Stimulated activated CD4-positive, alpha-beta T cell treated with anti-CD3 and anti-CD28 coated beads, Interleukin-15, amount 100 ng/mL, for 24 hours (primary cell): ENCODE data around the gene AVEN.

Experiments used
- DNase-seq: peaks from one replicate; pipeline ENCODE4 v3.0.0-alpha.2; 2020

AVEN gene

DNA sequence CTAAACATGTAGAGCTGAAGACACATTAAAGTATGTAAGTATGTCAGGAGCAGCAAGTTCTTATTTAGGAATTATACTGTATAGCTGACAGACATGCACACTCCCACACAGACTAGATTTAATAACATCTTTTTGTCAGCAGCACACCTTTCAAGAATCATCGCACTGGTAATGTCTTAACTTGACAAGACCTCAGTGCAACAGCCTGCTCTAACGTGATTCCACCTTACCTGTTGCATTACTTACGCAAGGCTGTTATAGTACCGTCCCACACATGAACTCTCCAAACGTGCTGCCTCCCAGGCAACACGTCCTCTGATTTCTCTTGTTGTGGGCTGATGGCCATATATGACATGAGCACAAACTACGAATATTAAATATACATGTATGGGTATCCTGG is 58.8 kb downstream of the AVEN start:
- DNase-seq = no peak

DNA sequence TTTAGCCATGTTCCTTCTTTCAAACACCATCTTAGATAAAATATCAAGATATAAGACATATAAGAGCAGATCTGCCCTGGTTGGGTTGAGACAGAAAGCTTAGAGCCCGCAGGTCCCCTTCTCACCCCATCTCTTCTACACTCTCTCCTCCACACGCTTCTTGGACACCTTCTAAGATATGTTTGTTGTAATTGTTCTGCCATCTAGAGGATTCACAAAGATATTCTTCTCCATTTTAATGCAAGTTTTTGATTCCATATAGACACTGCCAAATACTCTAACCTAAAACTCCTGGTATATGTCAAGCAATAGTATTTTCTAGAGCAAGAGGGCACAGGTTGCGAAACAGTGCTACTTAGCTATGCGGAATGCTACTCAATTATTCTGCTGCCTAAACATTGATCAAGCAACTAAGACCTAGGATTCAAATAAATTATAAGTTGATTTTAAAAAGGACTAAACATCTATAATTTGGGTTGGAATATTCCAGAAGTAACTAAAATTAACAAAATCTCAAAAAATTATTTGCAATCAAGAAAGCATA is 63.9 kb downstream of the AVEN start:
- no peak for DNase-seq

- no peak for DNase-seq
These were observed 67.2 kb downstream of the AVEN start for GRCh38 chr15:33971811-33972210.

- no peak for DNase-seq
These were observed 70.2 kb downstream of the AVEN start for GRCh38 chr15:33968821-33969220.

DNA sequence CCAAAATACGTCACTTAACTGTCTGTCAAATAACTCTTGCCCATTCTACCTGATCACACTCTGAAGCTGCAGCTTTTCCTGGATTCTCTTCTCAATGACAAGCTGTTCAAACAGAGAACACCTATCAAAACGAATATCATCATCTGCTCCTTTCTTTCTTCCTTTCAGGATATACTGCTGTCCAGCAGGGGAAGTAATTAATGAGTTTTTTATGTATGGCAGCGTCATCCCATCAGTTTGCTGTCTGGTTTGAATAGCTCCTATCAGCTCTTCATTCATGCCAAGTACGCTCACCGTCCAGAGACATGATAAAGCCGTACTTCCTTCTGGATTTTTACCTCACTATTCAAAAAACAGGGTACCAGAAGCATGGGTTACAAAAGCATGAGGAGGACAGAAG is 70.8 kb downstream of the AVEN start, which contains the start of gene CHRM5:
Gene CHRM5, plus strand, starts transcription at position 274 of the 400 bp plus-strand sequence. CDS start 94,221 bp downstream, outside the sequence.
- DNase-seq = no peak

DNA sequence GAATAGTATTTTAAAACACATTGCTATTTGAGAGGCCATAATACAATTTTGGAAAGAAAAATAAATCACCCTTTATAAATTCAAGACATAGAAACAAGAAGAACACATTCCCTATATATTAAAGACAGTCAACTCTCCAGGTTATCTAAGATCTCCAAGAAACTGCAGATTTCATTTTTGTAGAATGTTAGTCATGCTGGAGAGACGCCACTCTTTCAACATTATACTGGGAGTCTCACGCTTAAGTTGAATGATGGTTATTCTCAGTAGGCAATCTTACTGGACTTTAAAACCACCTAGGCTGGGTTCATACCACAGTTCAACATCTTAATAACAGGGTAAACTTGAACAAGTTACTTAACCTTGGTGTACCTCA is 74.4 kb downstream of the AVEN start:
- no peak for DNase-seq

DNA sequence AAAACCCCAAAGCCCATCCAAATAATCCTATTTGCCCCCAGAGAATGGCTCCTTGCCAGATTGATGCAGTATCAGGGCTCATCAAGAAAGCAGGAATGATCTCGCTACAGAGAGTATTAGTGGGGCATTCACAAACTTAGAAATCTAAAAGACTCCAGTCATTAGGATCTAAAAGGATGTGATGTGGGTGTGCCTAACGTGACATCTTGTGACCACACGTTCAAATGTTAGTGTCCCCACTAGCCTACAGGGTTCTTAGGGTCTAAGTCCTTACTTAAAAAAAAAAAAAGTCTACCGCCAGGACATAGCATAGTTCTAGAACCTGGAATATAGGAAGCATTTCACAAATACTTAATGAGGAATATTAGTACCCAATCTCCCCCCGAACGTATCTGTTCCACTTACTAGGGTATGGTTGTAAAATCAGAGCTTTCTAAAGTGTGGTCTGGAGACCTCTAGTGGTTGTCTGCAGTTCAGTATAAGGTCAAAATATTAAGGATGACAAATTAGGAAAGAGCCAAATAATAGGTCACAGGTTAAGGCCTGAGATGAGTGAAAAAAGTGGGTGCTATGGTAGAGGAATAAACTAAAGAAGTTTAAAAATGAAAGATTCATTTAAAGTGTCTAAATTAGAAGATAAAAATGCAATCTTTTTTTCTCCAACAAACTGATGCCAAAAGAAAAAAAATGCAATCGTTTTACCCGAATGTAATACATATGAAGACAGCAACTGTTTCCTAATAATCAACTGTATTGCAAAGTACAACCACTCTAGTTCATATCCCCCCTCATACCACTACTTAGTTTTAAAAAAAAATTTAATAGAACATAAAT is 75.0 kb downstream of the AVEN start:
- DNase-seq = no peak

DNA sequence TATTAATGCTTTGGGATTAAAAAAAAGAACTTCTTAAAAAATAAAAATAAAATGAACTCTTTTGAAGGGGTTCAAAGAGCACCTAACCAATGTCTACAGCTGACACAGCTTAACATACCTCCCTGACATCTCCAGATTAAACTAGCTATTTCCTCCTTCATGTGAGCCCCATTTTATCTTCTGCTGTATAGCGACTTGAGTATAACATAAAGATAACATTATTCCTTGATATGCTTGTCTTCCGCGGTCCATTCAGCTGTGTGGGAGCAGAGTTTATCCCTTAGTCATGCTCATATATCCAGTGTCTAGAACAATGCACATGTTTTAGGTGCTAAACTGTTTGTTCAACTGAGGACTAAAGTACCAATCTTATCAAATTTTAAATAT is 78.5 kb downstream of the AVEN start:
- DNase-seq = no peak

GRCh38 chr15:33959844-33960548 is 79.0 kb downstream of the AVEN start:
- no peak for DNase-seq

DNA sequence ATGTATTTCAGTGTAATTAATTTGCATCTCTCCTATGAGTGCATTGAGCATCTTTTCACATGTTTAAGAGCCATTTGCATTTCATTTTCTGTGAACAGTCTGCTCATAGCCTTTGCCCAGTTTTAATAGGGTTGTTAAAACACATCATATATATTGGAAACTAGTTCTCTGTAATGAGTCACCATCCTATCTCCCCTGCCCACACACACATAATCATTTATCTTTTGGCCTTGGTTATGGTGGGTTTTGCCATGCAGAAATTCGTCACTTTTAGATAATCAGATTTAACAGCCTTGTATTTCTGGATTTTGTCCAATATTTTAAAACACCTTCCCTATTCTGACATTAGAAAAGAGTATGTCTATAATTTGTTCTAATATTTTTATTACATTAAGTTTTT is 82.6 kb downstream of the AVEN start:
- no peak for DNase-seq

DNA sequence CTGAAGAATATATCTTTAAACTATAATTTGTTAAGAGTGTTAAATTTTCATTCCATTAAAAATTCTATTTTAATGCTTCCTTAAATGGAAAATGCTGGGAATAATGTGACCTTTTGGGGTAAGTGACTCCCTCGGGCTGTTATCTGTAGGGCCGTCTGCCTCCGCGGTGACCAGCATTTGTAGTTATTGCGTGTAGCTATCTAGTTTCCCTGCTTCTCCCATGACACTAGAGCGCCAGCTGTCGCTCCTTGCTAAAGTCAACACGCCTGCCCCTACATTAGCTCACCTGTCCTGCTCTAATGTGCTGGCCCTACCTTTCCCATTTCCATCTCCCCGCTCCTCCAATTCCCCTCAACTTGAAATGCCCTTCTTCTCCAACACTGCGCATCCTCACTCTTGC is 83.1 kb downstream of the AVEN start:
- DNase-seq = no peak

DNA sequence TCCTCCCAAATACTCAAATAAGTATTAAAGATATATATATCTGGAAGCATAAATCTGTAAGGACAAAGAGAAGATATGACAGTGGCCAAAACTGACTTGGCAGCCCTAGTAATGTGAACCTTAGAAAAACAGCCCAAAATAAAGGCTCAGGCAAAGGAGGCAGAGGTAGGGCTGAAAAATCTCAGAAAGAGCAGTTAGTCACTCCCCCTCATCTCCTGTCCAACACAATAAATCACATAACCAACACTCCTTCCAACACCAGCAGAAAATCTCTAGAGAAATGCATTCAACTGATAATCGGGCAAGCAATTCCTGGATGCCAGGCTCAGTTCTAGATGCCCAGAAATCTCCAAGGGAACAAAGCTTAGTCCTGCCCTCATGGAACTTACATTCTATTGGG is 92.9 kb downstream of the AVEN start:
- DNase-seq = no peak

DNA sequence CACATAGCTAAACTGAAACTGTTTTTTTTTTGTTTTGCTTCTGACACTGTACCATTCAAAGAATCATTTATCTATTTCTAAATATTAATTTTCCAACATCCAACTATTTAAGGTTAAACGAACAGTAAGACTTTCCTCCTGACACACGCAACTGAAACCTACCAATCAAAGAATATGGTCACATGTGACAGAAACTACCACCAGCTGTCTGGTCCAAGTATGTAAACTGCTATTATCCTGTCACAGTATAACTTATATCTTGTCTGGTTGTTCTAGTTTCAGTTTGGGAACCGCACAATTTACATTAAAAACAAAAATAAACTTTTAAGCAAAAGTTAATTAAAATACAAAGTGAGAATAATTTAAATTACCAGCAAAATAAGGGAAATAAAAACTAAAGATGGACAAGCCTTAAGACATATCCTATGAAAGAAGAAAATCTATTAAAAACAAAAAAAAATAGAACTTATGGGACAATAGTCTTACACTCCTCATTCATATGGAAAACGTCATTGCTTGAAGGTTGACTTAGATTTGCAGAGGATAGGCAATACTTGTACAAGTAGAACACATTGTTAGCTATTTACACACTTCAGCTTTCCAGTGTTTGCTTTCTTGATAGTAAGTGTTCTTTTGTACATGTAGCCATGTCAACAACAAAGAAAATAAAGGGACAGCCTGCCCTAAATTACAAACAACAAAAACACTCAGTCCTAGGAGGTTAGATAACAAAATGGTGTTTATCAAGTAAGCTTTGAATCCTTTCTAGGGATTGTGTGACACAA is 97.5 kb downstream of the AVEN start:
- DNase-seq = no peak

GRCh38 chr15:33934921-33935320 is 104.1 kb downstream of the AVEN start:
- DNase-seq = no peak

- DNase-seq = no peak
These were observed 104.6 kb downstream of the AVEN start for GRCh38 chr15:33934396-33934795.

- no peak for DNase-seq
These were observed 106.3 kb downstream of the AVEN start for GRCh38 chr15:33932734-33933133.

GRCh38 chr15:33926260-33926659 is 112.7 kb downstream of the AVEN start:
- no peak for DNase-seq

DNA sequence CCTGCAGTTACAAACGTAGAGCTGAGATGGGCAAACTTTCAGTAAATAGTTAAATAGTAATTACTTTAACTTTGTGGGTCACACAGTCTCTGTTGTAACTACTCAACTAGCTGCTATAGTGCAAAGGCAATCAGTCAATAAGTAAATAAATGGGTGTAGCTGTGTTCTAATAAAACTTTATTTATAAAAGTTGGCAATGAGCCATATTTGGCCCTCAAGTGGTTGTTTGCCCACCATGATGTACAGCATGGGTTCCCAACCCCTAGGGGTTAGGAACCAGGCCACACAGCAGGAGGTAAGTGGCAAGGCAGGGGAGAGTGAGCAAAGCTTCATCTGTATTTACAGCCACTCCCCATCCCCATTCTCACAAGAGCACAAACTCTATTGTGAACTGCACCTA is 115.6 kb downstream of the AVEN start:
- no peak for DNase-seq

DNA sequence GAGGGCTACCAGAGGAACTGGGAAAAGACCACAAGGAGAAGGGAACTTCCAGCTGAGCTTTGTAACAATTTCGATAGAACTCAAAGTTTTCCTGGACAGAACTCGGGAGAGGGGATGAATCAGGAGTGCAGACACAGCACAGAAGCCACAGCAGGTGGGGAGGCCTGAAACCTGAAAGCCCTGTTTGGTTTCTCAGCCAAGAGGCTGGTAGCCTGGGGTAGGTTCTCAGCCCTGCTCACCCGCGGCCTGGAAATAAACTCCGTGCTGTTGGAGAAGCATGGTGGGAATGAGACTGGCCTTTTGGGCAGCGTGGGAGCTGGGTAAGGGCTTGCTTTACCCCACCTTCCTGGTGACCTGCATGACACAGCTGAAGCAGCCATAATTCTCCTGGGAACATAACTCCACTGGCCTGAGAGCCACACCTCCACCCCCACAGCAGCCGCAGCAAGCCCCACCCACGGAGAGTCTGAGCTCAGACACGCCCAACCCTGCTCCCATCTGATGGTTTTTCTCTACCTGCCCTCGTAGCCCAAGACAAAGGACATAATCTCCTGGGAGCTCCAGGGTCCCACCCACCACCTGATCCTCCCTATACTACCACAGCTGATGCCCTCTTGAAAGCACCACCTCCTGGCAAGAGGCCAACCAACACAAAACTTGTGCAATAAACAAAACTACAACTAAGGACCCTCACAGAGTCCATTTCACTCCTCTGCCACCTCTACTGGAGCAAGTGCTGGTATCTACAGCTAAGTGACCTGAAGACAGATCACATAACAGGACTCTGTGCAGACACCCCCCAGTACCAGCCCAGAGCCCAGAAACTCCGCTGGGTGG is 123.2 kb downstream of the AVEN start:
- DNase-seq = no peak

GRCh38 chr15:33913459-33913858 is 125.5 kb downstream of the AVEN start:
- DNase-seq = no peak

DNA sequence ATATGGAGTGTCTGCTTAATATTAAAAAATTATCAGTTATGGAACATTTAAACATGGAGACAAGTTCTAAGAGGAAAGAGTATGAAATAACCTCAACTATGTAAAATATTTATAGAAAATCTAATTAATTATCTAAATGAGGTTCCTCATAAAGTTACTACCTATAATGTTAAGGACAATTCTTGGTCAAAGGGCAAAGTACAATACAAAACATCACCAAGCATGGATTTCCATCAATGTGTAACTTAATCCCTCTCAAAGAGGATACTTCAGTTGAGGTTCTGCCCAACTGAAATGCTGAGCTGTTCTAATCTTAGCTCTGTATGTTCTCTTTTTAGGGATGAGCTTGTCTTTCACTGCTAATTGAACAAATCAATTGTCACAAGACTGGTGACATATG is 126.7 kb downstream of the AVEN start:
- no peak for DNase-seq

GRCh38 chr15:33910741-33911140 is 128.3 kb downstream of the AVEN start:
- no peak for DNase-seq
